Erythroblast (primary cell): ENCODE data around the gene RNF180.
"Not testable (repeated sequence)": the region's sequence is repeated elsewhere in the genome, so short reads cannot be mapped to it uniquely, and the experiment has no call there.

Experiments used
- DNase-seq, 2 experiments: peaks; one replicate each; lab custom pipeline; 2025; lab: John Stamatoyannopoulos, UW
- GATA1 ChIP-seq: IDR thresholded peaks from 2 replicates; pipeline ENCODE4 v1.6.1; 2011; ENCODE audit warnings: low read depth, mild to moderate bottlenecking, control low read depth, low read length, moderate library complexity
- POLR2A ChIP-seq: IDR thresholded peaks from 2 replicates; pipeline ENCODE4 v1.6.1; 2011; ENCODE audit warnings: mild to moderate bottlenecking, low read length

The RNF180 gene

DNA sequence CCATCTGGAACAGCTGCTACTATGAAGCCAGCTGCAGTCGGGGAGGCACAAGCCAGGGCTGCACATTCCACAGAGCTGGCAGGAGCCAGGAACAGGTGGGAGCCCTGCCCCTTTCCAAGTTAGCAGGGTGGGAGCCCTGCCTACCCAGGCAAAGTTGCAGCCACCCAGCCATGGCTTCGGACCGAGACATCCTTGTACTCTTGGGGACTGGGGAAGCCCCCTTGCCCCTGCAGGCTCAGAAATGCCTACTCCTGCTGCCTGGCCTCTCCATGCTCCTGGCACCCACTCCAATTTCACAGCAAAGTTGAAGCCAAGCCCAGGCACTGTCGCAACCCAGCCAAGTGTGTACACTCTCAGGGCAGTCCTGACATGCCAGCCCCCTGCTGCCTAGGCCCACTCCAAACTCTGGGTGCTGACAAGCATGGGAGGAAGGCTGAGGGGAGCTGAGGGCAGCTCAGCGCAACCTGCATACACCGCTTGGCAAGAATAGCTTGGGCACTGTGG, 165.1 kb downstream of the RNF180 start:
- no peak for DNase-seq
- no peak for TF ChIP-seq GATA1
- TF ChIP-seq POLR2A = no peak

DNA sequence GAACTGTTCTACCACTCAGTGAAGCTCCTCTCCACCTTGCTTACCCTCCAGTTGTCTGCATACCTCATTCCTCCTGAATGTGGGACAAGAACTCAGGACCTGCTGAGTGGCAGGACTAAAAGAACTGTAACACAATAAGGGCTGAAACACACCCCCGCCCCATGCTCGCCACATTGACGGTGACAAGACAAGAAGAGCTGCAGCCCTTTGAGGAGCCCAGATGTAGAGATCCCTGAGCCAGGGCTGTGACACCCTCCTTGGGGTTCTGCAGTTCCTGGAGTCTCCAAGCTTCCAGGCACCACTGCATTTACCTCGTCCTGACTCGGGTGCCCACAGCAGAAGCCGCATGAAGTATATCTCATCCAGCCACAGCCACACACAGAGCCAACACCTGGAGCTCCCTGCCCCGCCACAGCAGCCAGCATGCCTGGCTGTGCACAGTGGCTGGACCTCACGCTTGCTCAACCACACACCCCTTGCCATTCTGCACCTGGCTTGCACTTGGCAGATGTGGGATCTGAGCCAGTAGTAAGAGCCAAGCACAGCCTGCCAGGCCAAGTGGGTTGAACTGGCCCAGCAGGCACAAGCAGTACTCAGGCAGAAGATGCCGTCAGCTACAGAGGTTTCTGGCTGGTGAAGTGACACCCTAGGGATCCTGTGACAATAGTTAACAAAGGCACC, 166.1 kb downstream of the RNF180 start:
- no peak for DNase-seq
- TF ChIP-seq GATA1 (no peak), POLR2A (no peak)

DNA sequence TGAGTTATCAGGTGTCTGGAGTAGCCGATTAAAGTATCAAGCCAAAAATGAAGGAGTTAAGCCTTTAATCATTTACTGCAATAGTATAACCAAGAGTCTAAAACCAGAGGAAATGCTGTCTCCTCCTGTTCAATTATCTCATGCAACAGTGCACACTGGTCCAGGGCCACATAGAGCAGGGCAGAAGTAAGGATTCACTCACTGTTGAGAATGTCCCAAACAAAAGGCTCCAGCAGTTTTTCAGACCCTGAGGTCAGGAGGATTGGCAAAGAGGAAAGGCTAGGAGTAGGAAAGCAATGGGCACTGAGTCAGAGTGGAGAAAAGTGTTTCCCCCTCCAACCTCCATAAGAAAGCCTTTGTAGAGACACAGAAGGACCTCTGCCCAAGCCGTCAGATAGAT, 168.2 kb downstream of the RNF180 start:
- no peak for DNase-seq
- no peak for TF ChIP-seq GATA1
- no peak for TF ChIP-seq POLR2A

DNA sequence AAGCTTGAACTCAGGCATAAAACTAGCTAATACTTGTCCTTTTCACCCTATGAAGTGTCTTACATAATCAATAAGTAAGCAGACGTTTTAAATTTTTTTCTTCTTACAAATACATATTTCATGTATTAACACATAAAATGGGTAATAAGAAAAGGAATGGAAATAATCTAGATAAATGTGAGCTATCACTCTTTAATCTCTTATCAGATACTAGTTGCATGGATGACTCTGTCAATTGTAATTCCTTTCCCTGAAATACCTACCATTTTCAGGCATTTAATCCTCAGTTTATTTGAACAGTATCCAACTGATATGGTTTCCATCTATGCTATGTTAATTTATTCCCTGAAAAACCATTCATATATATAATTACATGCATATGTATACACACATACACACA, 174.1 kb downstream of the RNF180 start:
- TF ChIP-seq GATA1 (no peak), POLR2A (no peak)
- no peak for DNase-seq

DNA sequence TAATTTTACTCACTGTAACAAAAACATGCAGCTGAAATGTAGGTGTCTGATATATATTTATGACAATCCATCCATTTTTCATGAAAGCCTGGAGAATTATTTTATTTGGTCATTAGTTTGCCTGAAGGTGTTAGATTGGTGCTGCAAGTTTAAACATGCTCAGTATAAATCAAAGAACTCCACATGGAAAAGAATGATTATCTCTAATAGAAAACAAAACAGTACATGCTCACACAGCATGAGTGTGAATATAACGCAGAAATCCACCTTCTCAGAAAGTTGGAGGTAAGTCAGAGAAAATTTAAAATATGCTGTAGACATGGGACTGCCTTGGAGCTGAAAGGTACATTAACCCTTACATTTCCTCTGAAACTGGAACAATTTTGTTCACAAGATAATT, 174.7 kb downstream of the RNF180 start:
- DNase-seq = no peak

DNA sequence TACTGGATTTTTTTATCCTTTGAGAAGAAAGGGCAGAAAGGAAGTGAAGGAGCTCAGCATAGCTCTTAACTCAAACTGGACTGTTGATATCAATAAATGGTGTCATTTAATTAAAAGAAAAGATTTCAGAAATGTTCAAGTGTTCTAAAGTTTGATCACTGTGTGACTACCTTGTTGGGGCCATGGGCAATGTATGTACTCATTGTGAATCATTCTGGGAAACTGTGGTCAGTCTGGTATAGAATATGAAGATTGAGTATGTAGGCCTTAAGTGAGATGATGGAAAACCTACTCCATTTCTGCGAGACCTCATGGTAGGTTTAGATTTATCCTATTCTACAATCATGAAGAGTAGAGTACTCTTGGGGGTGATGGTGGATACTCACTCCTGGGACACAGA, 175.7 kb downstream of the RNF180 start:
- no peak for DNase-seq
- TF ChIP-seq POLR2A (no peak), GATA1 (no peak)

More for the DNA sequence above, 174.7 kb downstream of the RNF180 start:
- no peak for TF ChIP-seq GATA1
- no peak for TF ChIP-seq POLR2A

DNA sequence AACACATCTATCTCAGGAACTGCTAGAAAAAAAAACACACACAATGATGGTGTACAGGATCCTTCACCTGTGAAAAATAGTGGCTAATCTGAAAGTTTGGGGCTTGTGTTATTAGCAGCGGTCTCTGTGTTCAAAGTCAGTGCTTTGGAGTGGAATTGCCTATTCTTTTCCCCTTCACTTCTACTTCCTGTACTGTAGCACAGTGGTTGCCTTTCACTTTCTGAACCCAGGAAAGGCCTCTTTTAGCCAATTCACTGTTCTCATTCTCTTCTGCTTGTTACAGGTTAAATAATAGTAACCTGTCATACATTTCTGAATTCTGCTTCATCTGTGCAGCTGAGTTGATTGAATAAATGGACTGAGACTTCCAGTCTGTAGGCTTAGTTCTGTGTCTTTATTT, 178.9 kb downstream of the RNF180 start:
- TF ChIP-seq GATA1 (no peak), POLR2A (no peak)
- no peak for DNase-seq

DNA sequence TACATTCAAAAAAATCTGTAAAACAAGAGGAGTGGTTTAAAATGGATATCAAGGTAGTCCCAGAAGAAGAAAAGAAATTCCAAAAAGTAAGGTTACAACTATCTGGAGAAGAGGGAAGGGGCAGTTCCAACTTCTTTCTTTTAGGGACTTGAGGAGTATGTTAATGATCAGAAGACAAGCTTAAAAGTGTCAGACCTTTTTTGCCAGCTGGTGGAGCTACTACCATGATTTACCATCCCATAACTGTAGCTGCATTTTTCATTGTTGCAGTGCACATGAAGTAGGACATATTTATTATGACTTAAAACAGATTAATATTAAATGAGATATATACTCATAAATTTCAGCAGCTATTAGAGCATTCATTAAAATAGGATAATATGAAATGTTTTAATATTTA, 181.7 kb downstream of the RNF180 start:
- no peak for DNase-seq
- TF ChIP-seq GATA1 (no peak), POLR2A (no peak)

DNA sequence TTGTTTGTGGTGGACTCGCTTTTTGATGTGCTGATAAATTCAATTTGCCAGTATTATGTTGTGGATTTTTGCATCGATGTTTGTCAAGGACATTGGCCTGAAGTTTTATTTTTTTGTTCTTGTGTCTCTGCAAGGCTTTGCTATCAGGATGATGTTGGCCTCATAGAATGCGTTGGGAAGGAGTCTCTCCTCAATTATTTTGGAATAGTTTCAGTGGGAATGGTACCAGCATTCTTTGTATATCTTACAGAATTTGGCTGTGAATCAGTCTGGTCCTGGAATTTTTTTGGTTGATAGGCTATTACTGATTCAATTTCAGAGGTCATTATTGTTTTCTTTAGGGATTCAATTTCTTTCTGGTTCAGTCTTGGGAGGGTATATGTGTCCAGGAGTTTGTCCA, 198.8 kb downstream of the RNF180 start:
- DNase-seq = no peak
- TF ChIP-seq GATA1 = no peak
- no peak for TF ChIP-seq POLR2A

DNA sequence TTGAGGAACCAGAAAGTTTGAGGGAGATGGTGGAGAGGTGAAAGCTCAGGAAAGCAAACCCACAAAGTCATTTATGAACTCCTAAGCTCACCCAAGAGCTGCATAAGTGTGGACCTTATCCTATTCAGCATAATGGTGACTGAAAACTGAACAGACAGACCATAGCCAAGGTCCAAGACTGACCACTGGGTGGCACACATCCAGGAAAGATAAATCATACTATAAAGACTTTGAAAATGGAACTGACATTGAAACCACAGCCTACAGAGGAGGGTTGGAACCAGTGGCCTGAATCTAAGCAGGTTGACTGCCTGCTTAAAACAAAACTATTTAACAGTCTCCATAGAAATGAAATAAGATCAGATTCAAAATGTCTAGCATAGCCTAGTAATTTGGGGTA, 219.1 kb downstream of the RNF180 start:
- DNase-seq = peak; percentile 2 to 7
- no peak for TF ChIP-seq GATA1
- no peak for TF ChIP-seq POLR2A

DNA sequence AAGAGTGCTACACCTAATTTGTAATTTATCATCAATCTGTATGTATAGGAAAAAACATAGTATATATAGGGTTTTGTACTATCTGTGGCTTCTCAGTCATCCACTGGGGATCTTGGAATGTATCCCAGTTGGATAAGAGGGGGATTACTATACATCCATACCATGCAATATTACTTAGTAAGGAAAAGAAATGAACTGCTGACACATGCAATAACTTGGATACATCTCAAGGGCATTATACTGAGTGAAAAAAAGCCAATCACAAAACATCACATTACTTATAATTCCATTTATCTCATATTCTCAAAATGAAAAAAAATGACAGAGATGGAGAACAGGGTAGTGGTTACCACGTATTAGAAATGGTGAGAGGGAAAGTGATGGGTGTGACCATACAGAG, 231.9 kb downstream of the RNF180 start:
- DNase-seq = no peak
- TF ChIP-seq POLR2A = no peak
- no peak for TF ChIP-seq GATA1

DNA sequence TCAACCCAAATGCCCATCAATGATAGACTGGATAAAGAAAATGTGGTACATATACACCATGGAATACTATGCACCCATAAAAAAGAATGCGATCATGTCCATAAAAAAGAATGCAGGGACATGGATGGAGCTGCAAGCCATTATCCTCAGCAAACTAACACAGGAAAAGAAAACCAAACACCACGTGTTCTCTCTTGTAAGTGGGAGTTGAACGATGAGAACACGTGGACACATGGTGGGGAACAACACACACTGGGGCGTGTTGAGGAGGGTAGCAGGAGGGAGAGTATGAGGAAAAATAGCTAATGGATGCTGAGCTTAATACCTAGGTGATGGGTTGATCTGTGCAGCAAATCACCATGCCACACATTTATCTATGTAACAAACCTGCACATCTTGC, 233.1 kb downstream of the RNF180 start:
- not testable (repeated sequence) for DNase-seq

DNA sequence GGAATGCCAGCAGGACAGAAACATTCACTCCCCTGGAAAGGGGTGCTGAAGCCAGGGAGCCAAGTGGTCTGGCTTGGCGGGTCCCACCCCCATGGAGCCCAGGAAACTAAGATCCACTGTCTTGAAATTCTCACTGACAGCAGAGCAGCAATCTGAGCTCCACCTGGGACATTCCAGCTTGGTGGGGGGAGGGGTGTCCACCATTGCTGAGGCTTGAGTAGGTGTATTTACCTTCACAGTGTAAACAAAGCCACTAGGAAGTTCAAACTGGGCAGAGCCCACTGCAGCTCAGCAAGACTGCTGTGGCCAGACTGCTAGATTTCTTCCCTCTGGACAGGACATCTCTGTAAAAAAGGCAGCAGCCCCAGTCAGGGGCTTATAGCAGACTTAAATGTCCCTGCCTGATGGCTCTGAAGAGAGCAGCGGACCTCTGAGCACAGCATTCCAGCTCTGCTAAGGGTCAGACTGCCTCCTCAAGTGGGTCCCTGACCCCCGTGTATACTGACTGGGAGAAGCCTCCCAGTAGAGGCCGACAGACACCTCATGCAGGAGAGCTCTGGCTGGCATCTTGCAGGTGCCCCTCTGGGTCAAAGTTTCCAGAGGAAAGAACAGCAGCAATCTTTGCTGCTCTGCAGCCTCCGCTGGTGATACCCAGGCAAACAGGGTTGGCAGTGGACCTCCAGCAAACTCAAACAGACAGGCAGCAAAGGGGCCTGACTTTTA, 241.6 kb downstream of the RNF180 start:
- not testable (repeated sequence) for DNase-seq

DNA sequence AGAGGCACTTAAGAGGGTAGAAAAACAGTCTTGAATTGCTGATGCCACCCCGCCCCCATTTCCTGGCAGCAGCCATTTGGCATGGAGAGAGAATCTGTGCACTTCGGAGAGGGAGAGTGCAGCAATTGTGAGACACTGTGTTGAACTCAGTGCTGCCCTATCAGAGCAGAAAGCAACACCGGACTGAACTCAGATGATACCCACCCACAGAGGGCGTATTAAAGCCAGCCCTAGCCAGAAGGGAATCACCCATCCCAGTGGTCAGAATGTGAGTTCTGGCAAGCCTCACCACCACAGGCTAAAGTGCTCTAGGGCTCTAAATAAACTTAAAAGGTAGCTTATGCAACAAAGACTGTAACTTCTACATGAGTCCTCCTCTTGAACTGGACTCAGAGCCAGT, 251.7 kb downstream of the RNF180 start:
- TF ChIP-seq POLR2A = no peak
- no peak for TF ChIP-seq GATA1
- no peak for DNase-seq

DNA sequence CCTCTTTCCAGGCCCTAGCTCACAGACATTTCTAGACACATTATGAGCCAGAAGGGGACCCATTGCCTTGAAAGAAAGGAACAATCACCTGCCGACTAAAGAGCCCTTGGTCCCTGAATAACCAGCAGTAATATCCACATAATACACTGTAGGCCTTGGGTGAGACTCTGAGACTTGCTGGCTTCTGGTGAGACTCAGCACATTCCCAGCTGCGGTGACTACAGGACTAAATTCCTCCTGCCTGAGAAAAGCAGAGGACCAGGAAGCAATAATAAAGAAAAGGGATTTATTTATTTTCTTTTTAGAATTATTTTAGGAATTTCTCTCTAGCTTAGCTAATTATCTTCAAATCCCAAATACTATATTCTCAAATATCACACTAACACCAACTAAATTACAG, 252.4 kb downstream of the RNF180 start:
- no peak for DNase-seq

More for the DNA sequence above, 252.4 kb downstream of the RNF180 start:
- no peak for TF ChIP-seq POLR2A
- TF ChIP-seq GATA1 = no peak
